Middle frontal gyrus (tissue), 1 donor: Measurements from ENCODE around the gene TMEM198.

ENCODE experiments used
- DNase-seq: peaks from one replicate; pipeline ENCODE4 v3.0.0-alpha.2; 2015; ENCODE audit warnings: low spot score; ENCODE audit errors: extremely low spot score

Gene TMEM198

DNA sequence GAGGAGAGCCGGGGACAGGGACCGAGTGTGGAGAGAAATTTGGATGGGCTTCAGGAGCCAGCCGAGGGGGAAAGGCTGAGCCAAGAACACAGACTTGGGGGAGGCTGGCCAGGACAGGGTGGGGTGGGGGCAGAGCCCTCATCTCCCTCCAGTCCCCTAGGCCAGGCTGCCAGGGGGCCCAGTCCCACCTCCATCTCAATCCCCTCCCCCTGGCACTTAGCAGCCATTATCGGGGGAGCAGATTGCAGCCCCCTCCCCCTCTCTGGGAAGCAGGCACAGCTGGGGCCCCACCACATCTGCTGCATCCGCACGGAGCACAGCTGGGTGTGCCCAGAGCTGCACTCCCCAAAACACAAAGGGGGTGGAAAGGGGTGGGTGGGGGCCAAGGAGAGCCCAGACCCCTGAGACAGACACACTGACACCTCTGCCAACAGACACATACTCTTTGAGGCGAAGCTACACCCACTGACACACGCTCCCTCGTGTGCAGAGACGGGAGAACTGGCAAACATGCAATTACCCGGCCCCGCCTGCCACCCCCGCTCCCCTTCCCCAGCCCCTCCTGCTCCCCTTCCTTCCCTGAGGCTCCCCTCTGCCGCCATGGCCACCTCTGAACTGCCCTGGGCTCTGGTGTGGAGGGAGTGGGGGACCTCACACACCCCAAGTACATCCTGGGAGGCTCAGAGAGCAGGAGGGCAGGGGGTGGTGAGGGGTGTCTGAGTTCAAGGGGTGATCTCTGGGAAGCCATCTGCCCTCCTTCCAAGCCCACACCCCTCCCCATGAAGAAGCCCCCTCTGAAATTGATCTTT is 34.7 kb upstream of the TMEM198 start:
- DNase-seq: no peak

DNA sequence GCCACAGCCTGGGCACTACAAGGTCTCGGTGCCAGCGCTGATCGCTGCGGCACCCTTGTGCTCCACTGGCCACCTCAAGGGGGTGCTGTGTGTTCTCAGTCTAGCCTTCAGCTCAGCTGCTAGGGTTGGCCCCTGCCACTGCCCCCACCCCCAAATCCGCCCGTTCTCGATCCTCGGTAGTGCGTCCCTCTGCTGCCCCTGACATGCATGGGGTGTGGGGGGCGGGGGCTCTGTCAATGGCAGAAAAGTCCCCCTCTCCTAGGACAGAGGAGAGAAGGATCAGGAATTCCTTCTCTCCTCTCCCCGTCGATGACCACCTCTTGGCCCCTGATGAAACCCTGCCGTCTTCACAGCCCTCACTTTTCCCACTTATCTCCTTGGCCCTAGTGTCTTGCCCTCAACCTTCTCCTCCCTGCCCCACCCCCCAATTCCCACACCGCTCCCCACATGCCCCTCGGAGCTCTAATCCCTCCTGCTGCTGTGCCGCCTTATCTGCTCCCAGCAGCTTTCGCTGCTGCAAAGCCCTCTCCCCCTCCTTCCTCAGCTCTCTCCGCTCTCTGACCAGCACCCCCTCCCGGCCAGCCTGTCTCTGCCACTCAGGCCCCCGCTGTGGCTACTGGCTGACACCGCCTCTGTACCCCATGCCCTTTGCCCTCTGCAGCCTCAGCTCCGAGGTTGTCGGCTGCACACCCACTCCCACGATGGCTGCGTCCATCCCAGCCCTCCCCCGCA is 33.9 kb upstream of the TMEM198 start:
- DNase-seq: no peak

DNA sequence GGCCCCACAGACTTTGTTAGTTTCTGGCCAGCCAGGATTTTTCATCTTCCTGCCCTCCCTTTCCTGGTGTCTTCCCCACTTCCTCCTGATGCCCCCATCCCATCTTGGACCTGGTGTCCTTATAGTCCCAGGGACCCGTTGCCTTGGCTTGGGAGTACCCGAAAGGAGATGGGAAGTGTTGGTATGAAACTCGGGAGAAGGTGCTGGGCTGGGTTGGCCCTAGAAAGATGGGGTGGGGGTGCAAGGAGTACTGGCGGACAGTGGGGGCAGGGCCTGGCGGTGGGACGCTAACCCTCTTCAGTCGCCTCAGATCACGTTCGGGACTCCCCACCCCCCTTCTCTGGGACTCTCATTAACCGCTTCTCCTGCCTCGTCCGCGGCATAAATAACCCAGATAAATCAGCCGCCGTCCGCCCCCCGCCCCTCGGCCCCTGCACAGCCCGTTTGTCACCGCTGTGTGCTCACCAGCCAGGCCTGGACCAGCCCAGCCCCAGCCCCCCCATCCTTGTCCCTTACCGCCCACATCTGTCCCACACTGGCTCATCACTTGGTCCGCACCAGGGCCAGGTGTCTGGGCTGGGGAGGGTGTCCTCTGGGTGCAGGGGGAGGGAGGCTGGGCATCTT is 33.2 kb upstream of the TMEM198 start:
- no peak for DNase-seq

DNA sequence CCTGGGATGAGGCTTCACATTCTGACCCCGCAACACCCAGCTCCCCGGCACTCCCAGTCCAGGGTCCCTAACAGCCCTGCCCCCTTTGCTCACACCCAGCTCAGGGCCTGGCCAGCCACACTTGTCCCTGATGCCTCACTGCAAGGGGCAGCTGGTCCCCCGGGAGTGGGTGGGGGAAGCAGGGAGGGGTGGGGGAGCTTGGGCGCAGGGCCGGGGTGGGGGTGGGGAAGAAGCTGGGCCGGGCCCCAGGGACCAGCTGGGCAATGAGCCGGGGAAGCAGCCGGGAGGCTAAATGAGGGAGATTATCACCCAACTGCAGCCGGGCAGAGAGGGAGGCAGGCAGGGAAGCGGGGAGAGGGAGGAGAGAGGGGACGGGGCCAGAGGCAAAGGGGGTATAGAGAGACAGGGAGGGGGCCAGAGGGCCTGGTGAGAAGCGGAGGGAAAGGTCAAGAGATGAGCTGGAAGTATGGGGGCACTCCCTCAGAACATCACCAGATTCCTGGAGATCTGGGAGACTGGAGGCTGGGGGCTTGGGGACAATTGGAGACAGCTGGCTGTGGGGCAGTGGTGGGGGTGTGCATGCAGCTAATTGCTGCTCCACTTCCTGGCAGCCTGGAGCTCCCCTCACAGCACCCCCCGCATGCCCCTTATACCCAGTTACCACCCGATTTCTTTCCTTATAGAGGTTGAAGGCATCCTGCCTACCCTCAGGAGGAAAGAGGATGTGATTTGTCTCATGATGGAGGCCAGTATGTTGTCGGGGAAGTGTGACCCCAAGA is 32.1 kb upstream of the TMEM198 start:
- DNase-seq: no peak

DNA sequence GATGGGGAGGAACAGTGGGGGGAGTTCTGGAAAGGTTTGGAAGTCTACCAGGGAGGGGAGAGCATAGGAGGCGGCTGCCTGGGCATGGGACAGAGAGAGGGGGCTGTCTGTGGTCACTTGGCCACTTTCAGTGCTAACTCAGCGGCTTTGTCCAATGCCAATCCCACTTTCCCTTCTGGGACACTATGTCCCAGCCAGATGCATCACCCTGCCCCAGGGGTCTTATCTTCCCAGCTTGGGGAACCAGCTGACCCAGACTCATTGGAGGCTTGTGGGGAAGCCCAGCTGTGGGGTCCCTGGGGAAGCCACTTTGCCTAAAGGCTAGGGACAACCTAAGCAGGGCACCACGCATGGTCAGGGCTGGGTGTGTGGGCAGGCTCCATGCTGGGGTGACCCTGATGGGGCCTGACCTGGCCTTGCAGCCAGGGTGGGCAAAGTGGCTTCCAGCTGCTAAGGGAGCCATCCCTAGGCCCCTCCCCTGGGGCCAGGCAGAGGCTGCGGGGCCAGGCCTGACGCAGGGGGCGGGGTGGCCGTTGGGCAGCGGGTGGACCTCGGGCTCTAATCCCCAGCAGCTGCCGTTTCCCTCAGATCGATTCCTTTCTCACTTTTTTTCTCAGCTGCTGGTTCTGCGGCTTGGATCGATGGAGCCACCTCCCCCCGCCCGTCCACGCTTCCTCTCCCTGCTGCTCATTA is 31.2 kb upstream of the TMEM198 start:
- DNase-seq: no peak

DNA sequence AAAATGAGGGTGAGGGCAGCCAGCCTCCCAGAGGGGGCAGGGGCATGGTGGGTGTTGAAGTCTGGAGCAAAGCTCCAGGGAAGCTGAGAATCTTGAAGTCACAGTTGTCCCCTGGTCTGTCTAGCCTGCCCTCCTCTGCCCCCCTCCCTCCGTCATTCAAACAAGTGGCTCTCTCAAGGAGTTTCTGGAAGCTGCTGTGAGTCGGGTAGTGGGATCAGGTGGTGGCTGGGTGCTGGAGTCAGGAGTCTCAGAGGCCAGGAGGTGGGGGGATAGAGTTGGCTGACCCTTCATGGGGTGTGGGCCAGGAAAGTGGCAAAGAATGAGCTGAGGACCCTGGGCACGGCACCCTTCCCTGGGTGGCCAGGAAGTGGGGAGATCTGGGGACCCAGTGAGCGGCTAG is 30.0 kb upstream of the TMEM198 start:
- no peak for DNase-seq

DNA sequence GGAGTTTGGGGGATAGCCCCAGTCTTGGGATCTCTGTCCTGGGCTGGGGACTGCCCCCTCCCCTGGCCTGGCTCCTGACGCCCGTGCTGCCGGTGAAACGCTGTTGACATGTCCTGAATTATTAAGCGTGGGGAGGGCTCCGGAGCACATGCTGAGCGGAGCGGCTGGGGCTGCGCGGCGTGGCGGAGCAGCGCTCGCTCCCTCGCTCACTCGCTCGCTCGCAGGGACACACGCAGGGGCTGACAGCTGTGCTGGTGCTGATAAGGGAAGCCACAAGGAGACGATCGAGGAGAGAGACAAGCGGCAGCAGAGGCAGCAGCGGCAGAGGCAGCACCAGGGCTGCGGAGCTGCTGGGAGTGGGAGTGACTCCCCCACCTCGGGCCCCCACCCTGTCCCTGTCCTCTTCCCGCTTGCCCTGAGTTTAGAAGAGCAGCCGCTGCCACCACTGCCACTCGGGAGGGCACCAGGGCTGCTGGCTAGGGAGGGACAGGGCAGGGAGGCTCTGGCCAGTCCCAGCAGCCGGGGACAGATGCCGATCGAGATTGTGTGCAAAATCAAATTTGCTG is 29.5 kb upstream of the TMEM198 start, which contains the start of gene ASIC4:
Gene ASIC4 (plus strand): TSS at position 287 of the 566 bp plus-strand sequence. CDS start 243 bp downstream, at position 530.
- DNase-seq: no peak

DNA sequence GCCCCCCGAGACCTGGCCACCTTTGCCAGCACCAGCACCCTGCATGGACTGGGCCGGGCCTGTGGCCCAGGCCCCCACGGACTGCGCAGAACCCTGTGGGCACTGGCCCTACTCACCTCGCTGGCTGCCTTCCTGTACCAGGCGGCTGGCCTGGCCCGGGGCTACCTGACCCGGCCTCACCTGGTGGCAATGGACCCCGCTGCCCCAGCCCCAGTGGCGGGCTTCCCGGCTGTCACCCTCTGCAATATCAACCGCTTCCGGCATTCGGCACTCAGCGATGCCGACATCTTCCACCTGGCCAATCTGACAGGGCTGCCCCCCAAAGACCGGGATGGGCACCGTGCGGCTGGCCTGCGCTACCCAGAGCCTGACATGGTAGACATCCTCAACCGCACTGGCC is 29.0 kb upstream of the TMEM198 start:
- no peak for DNase-seq

DNA sequence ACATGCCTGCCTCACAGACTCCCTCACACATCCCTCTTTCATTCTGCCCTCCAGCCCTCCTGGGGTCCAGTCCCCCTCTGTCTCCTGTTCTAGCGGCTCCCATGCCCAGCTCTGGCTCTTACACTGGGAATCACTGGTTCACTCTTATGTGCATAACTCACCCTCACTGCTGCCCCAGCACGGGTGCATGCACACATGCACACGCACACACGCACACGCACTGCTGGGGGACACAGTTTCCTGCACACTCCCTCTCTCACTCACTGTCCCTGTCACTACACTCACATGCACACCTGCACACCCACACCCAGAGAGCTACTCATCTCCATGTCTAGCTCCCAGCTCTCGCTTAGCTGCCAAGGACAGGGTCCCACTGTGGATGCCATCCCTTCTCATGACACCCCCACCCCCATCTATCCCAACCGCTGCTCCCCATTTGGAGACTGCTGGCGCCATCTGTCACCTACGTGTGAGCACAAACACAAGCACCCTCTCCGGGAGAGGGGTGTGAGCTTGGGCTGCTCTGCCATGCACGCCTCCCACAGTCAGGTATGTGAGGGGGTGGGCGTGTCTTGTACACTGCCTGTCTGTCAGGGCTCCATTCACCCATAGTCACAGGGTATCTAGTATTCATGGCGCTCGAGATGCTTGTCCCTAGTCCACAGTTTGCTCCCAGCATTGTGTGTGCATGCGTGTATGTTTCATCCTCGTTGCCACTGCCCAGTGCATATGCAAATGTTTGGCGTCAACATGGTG is 27.8 kb upstream of the TMEM198 start:
- DNase-seq: no peak

DNA sequence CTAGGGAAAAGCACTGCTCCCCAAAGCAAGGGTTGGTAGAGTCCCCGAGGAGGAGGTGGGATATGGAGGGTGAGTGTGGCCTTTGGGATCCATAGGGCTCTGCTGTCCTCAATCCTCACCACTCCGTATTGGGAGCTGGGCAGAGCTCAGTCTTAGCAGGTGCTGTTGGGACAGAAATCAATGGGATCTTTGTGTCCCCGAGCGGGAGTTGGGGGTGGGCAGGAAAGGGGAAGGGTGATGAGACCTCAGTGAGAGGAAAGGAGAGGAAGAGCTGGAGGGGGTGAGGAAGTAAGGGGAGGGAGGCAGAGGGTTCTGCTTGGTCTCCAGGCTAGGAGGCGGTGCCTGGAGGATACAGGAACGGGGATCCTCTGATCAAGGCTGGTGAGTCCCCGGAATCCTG is 26.9 kb upstream of the TMEM198 start:
- no peak for DNase-seq

DNA sequence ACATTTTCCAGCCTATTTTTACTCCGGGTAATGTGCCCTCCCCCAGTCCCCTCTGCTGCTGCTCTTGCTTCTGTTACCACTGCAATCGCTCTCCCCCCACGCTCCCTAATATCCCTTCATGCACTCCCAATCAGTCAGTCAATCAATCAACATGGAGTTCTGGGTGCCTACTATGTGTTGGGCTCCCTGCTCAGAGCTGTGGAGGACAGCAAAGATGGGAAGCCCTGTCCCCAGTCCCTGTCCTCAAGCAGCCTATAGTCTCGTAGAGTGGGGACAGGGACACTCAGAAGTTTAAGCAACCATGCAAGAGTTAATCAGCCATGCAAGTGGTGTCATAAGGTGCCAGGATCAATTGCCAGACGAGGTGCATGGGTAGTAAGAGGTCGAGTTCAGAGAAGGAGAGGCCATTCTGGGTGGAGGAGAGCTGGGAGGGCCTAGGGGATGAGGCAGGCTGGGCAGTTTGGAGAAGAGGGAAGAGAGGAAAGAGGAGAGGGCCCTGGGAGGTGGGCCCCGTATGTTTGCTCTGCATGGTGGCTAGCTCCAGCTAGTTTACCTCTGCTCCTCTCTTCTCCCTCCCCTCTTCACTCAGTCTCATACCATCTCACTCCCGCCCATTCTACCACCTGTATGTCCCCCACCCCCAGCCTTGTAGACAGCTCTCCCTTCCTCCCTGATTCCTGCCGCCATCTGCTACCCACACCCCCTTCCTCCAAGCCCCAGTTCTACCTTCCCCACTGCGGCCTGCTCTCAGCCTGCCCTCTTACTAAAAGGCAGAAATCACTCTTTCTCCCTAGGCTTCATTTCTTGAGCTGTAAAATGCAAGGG is 25.7 kb upstream of the TMEM198 start:
- DNase-seq: no peak

DNA sequence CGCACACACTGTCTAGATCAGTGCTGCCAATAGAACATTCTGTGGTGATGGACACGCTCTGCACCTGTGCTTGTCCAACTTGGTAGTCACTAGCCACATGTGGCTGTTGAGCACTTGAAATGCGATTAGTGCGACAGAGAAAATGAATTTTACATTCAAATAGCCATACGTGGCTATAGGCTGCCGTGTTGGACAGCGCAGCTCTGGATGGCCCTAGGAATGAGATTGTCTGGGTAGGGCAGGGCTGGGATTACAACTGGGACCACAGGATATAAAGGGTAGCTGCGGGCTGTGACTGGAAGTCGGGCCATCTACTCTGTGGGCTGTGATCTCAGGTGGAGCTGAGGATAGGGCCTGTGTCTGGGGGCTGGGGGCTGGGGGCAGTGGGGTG is 24.3 kb upstream of the TMEM198 start:
- DNase-seq: no peak

DNA sequence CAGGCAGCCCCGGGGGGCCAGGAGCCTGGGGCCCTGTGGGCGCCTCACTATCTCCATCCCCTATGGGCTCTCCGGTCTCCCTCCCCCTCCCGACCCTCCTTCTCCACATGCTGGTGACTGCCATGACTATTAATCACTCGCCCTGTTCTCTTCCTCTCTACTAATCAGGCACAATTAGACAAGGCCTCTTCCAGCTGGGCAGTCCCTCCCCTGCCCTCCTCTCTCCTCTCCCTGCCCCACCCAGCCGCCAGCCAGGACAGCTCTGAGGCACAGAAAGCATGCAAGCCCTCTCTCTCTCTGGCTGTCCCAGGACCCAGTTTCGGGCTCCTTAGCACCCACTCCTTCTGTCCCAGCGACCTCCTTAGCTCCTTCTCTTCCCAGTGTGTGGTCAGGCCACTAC is 23.7 kb upstream of the TMEM198 start:
- no peak for DNase-seq

DNA sequence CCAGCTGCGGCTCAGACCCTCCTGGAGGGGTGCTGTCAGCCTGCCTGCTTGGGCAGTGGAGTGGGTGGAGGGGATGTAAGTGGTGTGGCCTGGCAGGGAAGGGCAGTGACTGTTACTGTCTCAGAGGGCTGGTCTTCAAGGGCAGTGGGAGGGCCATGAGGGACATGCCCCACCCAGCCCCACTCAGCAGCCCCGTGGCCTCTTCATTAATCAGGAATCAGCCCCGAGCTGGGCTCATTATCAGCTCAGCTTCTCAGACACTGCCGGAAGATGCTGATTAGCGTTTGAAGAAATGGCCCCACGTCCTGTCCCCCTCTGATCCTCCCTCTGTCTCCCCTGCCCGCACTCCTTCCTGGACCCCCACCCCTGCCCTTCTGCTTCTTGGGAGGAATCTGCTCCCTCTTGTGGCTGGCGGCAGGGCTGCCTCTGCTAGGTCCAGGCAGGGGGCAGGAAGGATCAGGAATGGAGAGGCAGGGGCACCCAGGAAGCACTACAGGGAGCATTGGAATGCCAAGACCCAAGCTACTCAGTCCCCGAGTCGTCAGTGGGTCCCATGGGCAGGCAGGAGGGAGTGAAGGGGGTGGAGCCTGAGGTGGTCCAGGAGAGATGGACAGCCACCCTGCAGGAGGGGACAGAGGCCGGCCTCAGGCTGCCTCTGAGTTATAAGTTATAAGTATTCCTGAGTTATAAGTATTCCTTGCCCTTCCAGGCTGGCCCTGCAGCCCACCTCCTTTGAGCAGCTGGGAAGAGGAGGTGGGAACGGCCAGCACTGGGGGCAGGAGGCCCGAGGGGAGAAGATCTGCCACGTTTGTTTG is 22.6 kb upstream of the TMEM198 start:
- DNase-seq: no peak

DNA sequence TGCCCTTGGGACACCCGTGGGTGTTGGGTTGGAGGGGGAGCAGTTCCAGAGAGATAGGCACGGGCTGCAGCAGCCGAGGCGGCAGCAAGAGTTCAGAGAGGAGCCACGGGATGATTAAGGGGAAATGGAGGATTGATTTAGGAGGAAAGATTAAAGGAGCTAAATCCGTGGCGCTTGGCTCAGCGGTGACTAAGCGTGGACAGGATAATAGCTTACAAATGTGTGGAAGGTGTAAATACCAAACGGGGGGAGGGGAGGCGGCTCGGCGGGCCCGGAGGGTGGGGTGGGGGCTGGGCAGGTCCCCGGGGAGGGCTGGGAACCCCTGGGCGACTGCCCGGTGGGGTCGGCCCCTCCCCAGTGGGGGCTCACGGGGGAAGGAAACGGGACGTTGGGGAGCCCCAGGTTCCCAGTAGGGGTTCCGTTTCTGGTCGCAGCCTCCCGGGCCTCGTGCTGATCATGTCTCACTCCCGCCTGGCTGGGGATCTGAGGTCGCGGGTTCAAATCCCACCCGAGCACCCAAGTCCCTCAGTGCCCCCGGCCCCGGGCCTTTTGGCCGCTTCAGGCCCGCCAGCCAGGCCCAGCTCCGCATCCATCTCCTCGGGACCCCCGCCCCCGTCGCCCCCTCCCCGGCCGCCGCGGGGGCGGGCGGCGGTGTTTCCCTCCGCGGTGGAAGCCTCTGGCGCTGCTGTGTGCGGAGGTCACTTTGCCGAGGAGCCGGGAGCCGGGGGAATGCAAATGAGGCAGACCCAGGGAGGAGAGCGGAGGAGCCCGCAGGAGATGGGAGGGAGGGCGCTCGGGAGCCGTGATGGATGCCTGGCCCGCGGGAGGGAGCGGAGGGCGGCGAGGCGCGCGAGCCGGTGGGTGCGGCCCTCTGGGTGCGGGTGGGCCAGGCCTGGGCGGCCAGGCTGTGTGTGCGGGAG is 21.5 kb upstream of the TMEM198 start:
- DNase-seq: no peak

DNA sequence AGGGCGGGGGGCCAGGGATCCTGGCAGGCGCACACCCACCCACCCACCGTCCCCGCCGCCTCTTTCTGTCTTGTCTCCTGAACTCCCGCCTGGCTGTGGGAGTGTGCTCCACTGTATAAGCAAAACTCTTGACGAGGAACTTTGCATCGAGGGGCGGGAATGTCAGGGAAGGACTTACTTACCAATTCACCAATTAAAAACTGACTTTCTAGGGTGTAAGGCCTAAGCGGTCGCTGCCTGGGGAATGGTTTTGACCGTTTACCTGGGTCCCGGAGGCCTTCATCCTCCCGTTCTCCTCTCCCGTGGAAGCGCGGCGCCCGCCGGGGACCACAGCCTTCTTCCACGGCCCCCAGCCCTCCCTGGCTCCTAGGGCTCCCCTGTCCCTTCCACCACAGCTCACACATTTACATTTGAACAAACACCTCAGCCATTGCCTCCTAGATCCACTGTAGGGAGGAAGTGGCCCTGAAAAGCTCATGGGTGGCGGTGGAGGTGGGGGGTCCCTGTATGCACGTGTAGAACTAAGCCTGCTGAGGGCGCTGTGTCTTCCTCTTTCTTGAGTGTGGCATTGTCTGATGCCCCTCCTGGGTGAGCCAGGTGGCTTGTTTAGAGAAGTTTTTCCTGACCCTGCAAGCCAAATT is 20.7 kb upstream of the TMEM198 start:
- no peak for DNase-seq

DNA sequence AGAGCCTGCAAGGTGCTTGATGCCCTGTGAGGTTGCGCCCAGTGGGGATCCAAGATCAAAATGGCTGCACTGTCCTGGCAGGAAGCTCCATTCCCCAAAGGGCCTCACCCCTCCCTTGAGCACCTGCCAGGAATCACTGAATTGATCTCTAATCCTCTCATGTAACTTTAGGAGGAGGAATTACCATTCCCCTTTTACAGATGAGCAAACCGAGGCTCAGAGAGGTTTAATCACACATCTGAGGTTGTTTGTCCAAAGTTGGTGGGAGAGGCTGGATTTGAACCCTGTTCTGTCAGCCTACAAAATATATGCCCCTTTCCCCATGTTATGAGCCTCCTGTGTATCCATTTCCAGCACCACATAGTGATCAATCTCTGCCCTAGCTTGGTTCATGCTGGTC is 19.0 kb upstream of the TMEM198 start:
- no peak for DNase-seq
